GM06990 (cell line): ENCODE results near the gene TTC3.

Experiments
- DNase-seq: peaks from one replicate; pipeline ENCODE4 v3.0.0-alpha.2; 2011; ENCODE audit not compliant: insufficient read length; ENCODE audit errors: extremely low read depth
- H3K27me3 ChIP-seq: replicated peaks from 2 replicates; pipeline ENCODE4 v1.6.0; 2011; ENCODE audit warnings: low read length; ENCODE audit not compliant: control insufficient read depth, insufficient read depth
- H3K36me3 ChIP-seq: 2 replicates; pipeline ENCODE4 v1.5.1; 2011; ENCODE audit warnings: low read length; ENCODE audit not compliant: control insufficient read depth, insufficient read depth
- H3K4me3 ChIP-seq: replicated peaks from 2 replicates; pipeline ENCODE4 v1.5.1; 2011; ENCODE audit warnings: low read depth, mild to moderate bottlenecking, control low read depth, low read length
- TF ChIP-seq, protein P1 (sequence below): IDR thresholded peaks from 2 replicates; pipeline ENCODE4 v1.5.1; 2011; ENCODE audit warnings: low read length, control low read depth, mild to moderate bottlenecking, inconsistent platforms; ENCODE audit not compliant: insufficient read depth, poor library complexity, severe bottlenecking

TTC3 gene

DNA sequence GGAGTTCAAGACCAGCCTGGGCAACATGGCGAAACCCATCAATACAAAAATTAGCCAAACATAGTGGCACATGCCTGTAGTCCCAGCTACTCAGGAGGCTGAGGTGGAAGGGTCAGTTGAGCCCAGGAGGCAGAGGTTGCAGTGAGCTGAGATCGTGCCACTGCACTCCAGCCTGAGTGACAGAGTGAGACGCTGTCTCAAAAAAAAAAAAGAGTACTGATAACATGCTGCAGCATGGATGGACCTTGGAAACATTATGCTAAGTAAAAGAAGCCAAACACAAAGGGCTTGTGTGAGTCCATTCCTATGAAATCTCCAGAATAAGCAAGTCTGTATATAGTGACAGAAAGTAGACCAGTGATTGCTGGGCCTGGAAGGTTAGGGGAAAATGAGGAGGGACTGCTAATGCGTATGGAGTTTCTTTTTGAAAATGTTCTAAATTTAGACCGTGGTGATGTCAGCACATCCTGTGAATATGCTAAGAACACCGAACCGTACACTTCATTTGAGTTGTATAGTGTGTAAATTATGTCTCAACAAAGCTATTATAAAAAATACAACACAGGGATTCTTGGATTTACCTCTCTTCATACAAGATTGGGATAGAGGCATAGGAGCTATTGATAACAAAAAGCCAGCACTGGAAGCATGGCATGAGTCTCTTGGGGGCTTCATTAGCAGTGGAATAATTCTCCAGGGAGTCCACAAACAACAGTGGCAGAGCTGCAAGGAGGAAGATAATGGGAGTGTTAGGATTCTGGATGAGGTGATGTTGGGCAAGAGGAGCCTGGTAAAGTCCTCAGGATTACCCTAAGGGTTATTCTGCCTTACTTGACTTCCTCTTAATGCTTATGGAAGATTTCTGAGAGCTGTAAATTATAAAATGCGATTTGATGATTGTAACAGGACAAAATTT, 73.5 kb downstream of the TTC3 start:
- DNase-seq, result no peak
- H3K27me3 ChIP-seq, result no peaks in the 10 kb centered on the region
- TF ChIP-seq, protein P1, sequence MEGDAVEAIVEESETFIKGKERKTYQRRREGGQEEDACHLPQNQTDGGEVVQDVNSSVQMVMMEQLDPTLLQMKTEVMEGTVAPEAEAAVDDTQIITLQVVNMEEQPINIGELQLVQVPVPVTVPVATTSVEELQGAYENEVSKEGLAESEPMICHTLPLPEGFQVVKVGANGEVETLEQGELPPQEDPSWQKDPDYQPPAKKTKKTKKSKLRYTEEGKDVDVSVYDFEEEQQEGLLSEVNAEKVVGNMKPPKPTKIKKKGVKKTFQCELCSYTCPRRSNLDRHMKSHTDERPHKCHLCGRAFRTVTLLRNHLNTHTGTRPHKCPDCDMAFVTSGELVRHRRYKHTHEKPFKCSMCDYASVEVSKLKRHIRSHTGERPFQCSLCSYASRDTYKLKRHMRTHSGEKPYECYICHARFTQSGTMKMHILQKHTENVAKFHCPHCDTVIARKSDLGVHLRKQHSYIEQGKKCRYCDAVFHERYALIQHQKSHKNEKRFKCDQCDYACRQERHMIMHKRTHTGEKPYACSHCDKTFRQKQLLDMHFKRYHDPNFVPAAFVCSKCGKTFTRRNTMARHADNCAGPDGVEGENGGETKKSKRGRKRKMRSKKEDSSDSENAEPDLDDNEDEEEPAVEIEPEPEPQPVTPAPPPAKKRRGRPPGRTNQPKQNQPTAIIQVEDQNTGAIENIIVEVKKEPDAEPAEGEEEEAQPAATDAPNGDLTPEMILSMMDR, result no peak
- H3K36me3 ChIP-seq, result peaks cover 7% of the 10 kb centered on the region
- H3K4me3 ChIP-seq, result no peak overlapping the region

DNA sequence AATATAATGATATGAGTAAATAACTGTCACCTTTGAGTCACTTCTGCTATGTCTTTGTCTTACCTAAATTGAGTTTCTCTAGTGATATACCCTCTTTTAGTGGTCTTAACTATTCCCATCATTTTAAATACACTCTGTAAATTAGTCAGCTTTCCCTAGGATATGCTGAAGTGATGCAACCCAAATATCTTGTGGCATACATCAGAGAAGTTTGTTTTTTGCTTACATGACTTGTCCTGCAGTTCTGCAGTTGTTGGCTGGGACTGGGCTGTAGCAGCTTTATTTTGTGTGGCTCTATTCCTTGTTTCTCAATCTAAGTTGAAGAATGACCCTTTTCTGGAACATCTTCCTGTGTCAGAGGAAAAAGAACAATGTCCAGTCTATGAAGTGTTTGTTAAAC, 76.4 kb downstream of the TTC3 start:
- Histone ChIP-seq H3K36me3 (peaks cover 10% of the 10 kb centered on the region), H3K27me3 (no peaks in the 10 kb centered on the region), H3K4me3 (no peak overlapping the region)
- no peak for DNase-seq
- TF ChIP-seq, protein P1, result no peak

DNA sequence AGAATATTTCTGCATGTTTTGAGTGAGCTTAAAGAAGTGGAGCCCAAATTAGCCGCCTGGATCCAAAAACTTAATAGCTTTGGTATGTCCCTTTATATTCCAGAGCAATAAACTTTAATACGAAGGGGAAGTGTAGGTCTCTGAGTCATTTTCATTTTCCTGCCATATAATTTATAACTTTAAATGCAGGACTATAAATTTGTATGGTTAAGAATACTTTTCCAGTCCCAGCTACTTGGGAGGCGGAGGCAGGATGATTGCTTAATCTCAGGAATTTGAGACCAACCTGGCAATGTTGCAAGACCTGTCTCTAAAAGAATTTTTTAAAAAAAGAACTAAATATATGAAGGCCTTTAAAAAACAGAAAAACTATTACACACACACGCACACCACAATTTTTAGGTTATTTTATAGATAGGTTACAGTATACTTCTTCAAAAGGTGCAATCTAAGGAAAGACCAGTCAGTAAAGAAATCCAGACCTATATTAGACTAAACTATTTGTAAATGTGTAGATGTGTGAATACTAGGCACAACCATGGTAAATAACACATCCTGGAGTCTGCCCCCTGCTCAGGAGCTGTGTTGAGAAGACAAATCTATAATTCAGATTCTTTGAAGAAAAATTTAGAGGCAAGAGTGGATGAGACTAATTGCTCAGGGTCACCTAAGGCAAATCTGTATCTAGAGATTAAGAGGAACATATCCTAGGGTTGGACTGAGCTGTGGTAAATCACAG, 80.3 kb downstream of the TTC3 start:
- H3K36me3 ChIP-seq, result peaks cover 6% of the 10 kb centered on the region
- no peak for DNase-seq
- H3K4me3 ChIP-seq, result no peak overlapping the region
- TF ChIP-seq, protein P1, result no peak
- H3K27me3 ChIP-seq, result no peaks in the 10 kb centered on the region

DNA sequence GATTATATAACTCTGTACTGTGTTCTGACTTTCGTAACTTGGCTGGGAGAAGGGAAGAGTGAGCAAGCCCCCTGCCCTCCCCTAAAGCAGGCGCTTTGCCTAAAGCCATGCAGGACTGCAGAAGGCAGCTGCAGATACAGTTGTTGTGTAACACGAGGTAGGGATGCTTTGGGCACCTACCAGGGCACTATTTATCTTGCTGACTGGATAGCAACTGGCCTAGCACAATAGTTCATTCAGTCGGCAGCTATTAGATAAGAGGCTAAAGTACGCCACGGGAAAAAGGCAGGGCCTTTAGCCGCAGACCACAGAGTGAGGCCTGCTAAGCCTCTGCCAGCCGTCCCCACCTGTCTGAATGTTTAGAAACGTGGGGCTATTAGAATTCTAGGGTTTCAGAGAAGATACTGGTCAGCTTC, 80.9 kb downstream of the TTC3 start:
- Histone ChIP-seq H3K36me3 (peaks cover 6% of the 10 kb centered on the region), H3K4me3 (no peak overlapping the region), H3K27me3 (no peaks in the 10 kb centered on the region)
- TF ChIP-seq, protein P1, result no peak
- DNase-seq, result no peak

DNA sequence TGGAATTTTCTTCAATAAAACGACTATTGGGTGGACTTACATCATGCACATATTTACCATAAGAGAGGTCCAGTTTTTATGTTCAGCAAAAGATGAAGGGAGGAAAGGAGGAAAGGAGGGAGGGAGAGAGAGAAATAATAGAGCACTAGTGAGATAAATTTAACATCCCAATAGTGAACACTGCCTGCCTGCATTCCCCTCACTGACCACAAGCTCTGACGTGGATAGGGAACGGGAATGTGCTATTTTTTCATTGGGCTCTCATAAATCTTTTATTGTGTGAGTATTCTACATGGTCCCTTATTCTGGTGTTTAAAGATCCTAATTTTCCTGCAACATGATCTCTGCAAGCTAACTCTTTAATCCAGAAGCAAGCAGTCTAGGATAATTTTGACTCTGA, 82.1 kb downstream of the TTC3 start:
- TF ChIP-seq, protein P1, result no peak
- Histone ChIP-seq H3K4me3 (no peak overlapping the region), H3K27me3 (no peaks in the 10 kb centered on the region), H3K36me3 (peaks cover 4% of the 10 kb centered on the region)
- DNase-seq, result no peak
